IgD-negative memory B cell (primary cell): ENCODE measurements around the gene PPFIBP1. TPM values are rescaled to one million over a fixed set of nuclear protein-coding genes. Genes with fewer than 3 reads are reported as not detected.
A peak's percentile ranks its signal among the peaks of the same experiment; 100 is the strongest.

Source experiments
- H3K27ac Mint-ChIP-seq, 3 donors: one replicate each; pipeline ENCODE4 v1.8.0; 2020 to 2022; ENCODE audit warnings: mild to moderate bottlenecking in 3 of 3, mixed read lengths in 3 of 3, moderate library complexity in 1 of 3
- H3K27me3 Mint-ChIP-seq: one replicate; pipeline ENCODE4 v1.8.0; 2021; ENCODE audit warnings: mixed read lengths
- H3K36me3 Mint-ChIP-seq: one replicate; pipeline ENCODE4 v1.8.0; 2020; ENCODE audit warnings: mild to moderate bottlenecking, mixed read lengths
- H3K4me1 Mint-ChIP-seq, 3 donors: one replicate each; pipeline ENCODE4 v1.8.0; 2020 to 2022; ENCODE audit warnings: mixed read lengths in 3 of 3, mild to moderate bottlenecking in 1 of 3
- H3K4me3 Mint-ChIP-seq, 4 donors: one replicate each; pipeline ENCODE4 v1.8.0; 2020 to 2022; ENCODE audit warnings: mild to moderate bottlenecking in 4 of 4, mixed read lengths in 4 of 4, moderate library complexity in 3 of 4
- H3K9me3 Mint-ChIP-seq, 3 donors: one replicate each; pipeline ENCODE4 v1.8.0; 2020 to 2021; ENCODE audit warnings: mixed read lengths in 3 of 3, mild to moderate bottlenecking in 1 of 3
- polyA plus RNA-seq: library from polyadenylated mRNA; unstranded; fragments of 300-500 nt; fragmentation: Illumina TruSeq; gene quantifications from one replicate; pipeline ENCODE4 v1.2.3, GENCODE V29; 2021

PPFIBP1 gene
- polyA plus RNA-seq = 2.2 TPM

DNA sequence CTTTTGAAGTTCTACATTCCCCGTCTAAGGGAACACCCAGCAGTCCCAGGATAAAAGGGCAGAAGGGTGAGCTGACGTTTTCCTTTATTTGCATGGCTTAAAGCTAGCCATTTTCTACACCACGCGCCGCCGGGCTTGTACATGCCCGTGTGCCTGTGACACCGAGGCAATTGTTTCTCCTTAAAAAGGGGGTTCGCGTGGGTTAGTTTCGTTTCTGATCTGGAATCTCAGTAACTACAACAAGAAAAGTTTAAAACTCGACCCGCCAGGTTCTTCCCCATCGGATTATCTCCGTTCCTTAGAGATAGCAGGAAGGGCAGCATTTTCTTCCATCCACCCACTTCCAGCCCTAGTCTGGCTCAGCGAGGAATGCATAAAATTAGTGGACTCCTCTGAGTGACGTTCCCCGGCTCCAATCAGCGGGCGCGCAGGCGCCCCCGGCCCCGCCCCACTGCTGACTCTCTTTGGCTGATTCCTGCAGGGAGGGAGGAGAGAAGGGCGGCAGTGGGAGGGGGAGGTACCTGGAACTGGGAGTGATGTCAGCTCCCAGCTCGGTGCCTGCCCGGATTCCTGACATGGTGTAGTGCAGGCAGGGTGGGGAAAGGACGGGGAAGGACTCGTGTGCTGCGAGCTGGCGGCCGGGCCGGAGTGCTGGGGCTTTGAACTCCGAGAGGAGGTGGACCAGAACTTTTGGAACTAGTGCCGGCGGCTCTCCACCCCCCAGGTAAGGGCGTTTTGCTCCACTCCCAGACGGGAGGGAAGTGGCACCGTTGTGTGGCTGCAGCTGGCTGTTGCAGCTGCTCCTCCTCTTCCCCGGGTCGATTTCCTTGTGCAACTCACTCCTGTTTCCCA is at the start of gene PPFIBP1:
Gene PPFIBP1 (plus strand): TSS at position 565 of the 852 bp plus-strand sequence. CDS start 109,191 bp downstream, outside the sequence.
- H3K27me3 Mint-ChIP-seq = peaks cover 11% of the 10 kb centered on the region
- peak within 1 kb of the TSS; percentile 97 to 100 (median 99) for H3K4me3 Mint-ChIP-seq
- H3K27ac Mint-ChIP-seq = peak within 1 kb of the TSS; percentile 86 to 95 (median 89)
- peaks cover 11 to 23% (median 16%) of the 10 kb centered on the region in 3 donors for H3K4me1 Mint-ChIP-seq
- peaks cover 1% of the 10 kb centered on the region for H3K36me3 Mint-ChIP-seq
- no peaks in the 10 kb centered on the region for H3K9me3 Mint-ChIP-seq

DNA sequence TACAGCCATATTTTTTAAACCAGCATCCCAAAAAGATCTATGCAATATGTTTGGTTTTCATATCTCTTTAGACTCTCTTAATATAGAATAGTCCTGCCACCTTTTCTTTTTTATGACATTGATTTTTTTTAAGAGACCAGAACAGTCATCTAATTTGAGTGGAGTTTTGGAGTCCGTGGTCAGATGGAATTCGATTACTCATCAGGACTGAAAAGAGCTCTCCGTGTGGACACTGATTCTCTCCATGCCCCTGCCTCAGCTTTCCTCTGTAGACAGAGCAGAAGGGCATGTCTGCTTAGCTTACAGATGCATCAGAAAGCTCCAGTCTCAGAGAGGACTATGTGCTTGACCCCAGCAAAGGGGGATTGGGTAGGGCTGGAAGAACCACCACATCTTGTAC is 49.7 kb upstream of the PPFIBP1 start:
- Mint-ChIP-seq H3K4me1 (peaks cover 0 to 1% (median under 1%) of the 10 kb centered on the region in 3 donors), H3K27me3 (no peaks in the 10 kb centered on the region), H3K9me3 (peaks cover 4 to 27% (median 25%) of the 10 kb centered on the region in 3 donors), H3K36me3 (peaks cover 9% of the 10 kb centered on the region), H3K4me3 (no peak overlapping the region), H3K27ac (no peak overlapping the region)

DNA sequence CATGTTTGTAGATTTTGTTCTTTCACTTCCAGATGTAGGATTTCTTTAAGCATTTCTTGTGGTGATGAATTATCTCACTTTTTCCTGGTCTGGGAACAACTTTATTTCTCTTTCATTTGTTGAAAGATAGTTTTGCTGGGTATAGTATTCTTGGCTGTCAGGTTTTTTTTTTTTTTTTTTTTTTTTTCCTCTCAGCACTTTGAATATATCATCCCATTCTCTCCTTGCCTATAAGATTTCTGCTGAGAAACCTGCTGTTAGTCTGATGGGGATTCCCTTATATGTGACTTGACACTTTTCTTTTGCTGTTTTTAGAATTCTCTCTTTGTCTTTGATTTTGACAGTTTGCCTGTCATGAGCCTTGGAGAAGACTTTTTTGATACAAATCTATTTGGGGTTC is 47.0 kb upstream of the PPFIBP1 start:
- H3K4me3 Mint-ChIP-seq = no peak overlapping the region
- peaks cover 4 to 27% (median 25%) of the 10 kb centered on the region in 3 donors for H3K9me3 Mint-ChIP-seq
- H3K27ac Mint-ChIP-seq = no peak overlapping the region

DNA sequence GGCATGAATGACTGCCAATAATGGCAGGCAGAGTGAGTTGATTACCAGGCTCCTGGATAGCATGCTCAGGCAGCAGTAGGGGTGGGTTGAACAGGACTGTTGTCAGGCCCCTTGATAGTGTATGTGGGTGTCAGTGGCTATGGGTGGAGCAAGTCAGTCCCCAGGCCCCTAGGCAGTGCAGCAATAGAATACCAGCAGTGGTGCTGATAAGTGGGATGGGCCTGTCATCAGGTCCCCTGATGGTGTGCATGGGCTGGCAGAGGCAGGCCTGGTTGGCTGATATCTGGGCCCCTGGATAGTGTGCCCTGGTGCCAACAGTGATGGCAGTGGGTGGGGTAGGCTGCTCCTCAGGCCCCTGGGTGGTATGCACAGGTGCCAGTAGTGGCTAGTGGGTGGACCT is 45.1 kb upstream of the PPFIBP1 start:
- no peak overlapping the region for H3K4me3 Mint-ChIP-seq
- no peaks in the 10 kb centered on the region for H3K27me3 Mint-ChIP-seq
- H3K27ac Mint-ChIP-seq = no peak overlapping the region
- no peaks in the 10 kb centered on the region for H3K4me1 Mint-ChIP-seq
- H3K9me3 Mint-ChIP-seq = peaks cover 4 to 27% (median 25%) of the 10 kb centered on the region in 3 donors
- H3K36me3 Mint-ChIP-seq = peaks cover 4% of the 10 kb centered on the region

More for the DNA sequence above, 47.0 kb upstream of the PPFIBP1 start:
- no peaks in the 10 kb centered on the region for H3K4me1 Mint-ChIP-seq
- peaks cover 8% of the 10 kb centered on the region for H3K36me3 Mint-ChIP-seq
- no peaks in the 10 kb centered on the region for H3K27me3 Mint-ChIP-seq

DNA sequence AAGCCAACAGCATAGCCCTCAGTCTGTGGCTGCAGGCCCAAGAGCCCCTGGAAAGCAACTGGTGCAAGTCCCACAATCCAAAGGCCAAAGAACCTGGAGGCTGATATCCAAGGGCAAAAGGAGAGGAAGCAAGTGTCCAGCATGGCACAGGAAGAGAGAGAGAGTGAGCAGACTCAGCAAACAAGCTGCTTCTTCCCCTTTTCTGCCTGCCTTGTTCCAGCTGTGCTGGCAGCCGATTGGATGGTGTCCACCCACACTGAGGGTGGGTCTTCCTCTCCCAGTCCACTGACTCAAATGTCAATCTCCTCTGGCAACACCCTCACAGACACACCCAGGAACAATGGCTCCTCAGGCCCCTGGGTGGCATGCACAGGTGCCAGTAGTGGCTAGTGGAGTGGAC is 44.0 kb upstream of the PPFIBP1 start:
- peaks cover 4% of the 10 kb centered on the region for H3K36me3 Mint-ChIP-seq
- no peaks in the 10 kb centered on the region for H3K4me1 Mint-ChIP-seq
- H3K27me3 Mint-ChIP-seq = no peaks in the 10 kb centered on the region
- peaks cover 4 to 27% (median 25%) of the 10 kb centered on the region in 3 donors for H3K9me3 Mint-ChIP-seq
- no peak overlapping the region for H3K4me3 Mint-ChIP-seq
- peak overlapping the region in 1 of 3 donors; percentile 27 for H3K27ac Mint-ChIP-seq

DNA sequence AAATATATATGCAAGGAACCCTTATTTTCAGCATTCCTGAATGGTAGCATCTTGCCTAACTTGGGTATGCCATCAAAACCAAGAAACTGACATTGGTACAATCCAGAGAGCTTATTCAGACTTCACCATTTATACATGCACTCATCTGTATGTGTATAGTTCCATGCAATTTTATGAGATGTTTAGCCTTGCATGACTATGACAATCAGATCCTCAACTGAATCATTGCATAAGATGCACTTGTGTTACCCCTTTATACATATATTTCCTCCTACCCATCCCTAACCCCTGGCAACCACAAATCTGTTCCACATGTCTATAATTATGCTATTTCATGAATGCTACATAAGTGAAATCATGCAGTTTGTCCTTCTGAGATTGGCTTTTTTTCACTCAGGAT is 37.0 kb upstream of the PPFIBP1 start:
- Mint-ChIP-seq H3K4me1 (no peaks in the 10 kb centered on the region), H3K36me3 (no peaks in the 10 kb centered on the region), H3K4me3 (no peak overlapping the region), H3K27me3 (peaks cover 9% of the 10 kb centered on the region), H3K27ac (no peak overlapping the region), H3K9me3 (peaks cover 0 to 5% (median 2%) of the 10 kb centered on the region in 3 donors)

DNA sequence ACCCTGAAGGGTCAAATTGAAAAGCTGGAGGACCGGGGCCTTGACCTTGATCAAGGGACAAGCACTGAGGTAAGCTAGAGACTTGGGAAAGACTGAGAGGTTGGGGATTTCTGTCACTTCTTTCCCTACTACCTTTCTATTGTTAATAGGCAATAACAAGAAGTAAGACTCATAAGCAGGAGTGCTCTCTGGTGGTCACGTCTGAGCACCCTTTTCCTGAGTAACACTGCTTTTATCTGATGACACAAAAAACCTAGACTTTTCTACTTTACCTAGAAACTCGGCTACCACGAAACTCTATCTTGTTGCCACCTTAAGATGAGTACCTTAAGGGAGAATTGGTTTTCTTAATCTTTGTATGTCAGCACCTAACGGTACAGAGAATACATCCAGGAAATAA is 35.5 kb upstream of the PPFIBP1 start:
- no peak overlapping the region for H3K27ac Mint-ChIP-seq
- H3K27me3 Mint-ChIP-seq = peaks cover 9% of the 10 kb centered on the region
- H3K4me1 Mint-ChIP-seq = no peaks in the 10 kb centered on the region
- H3K4me3 Mint-ChIP-seq = no peak overlapping the region
- no peaks in the 10 kb centered on the region for H3K36me3 Mint-ChIP-seq
- peaks cover 0 to 5% (median 2%) of the 10 kb centered on the region in 3 donors for H3K9me3 Mint-ChIP-seq

DNA sequence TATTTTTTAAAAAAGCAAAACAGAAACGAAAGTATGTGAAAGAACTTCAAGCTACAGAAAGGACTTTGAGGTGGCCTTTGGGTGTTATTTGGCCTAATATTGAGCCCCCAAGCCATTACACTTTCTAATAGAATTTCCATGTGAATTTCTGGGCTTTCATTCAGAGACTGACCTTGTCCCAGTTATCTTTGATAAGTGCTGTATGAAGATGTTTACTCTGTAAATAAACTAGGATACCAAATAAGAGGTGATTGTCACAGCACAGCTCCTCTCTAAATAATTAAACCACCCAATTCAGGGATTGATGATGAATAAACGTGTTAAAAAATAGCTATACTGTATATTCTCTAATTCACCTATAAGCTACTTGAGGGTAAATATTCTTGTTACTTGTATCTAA is 32.8 kb upstream of the PPFIBP1 start:
- Mint-ChIP-seq H3K27me3 (peaks cover 9% of the 10 kb centered on the region), H3K4me3 (no peak overlapping the region), H3K36me3 (no peaks in the 10 kb centered on the region), H3K9me3 (peaks cover 0 to 5% (median 2%) of the 10 kb centered on the region in 3 donors), H3K4me1 (no peaks in the 10 kb centered on the region), H3K27ac (no peak overlapping the region)

DNA sequence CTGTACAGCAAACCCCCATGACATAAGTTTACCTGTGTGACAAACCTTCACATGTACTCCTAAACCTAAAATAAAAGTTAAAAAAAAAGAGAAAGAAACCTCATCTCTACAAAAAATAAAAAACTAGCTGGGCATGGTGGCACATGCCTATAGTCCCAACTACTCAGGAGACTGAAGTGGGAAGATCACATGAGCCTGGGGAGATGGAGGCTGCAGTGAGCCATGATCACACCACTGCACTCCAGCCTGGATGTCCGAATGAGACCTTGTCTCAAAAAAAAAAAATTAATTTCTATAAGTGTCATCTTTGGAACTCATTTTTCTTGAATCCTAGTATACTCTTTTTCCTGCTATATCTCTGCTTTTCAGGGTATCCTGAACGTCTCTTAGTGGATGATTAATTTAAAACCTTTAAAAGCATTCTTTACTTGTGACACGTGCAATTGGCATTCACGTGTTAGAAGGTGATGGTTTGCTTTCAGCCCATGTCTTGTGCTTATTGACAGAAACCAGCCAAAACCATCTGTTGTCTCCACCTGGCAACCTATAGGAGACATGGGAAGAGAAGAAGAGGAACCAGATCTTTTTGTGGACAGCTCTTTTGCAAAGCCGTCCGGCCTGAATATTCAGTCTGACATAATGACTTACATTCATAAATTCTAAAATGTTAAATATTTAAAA is 30.6 kb upstream of the PPFIBP1 start:
- Mint-ChIP-seq H3K4me3 (no peak overlapping the region), H3K27me3 (peaks cover 11% of the 10 kb centered on the region), H3K9me3 (peaks cover 0 to 3% (median 2%) of the 10 kb centered on the region in 3 donors), H3K4me1 (no peaks in the 10 kb centered on the region), H3K27ac (no peak overlapping the region), H3K36me3 (no peaks in the 10 kb centered on the region)

DNA sequence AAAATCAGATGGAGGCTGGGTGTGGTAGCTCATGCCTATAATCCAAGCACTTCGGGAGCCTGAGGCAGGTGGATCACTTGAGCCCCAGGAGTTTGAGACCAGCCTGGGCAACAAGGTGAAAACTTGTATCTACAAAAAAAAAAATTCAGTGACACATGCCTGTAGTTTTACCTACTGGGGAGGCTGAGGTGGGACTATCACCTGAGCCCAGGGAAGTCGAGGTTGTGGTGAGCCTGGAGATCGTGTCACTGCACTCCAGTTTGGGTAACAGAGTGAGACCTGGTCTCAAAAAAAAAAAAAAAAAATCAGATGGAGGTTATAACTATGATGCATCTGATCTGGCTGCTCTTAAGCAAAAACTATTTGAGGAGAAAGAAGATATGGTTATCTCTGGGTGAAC is 26.6 kb upstream of the PPFIBP1 start:
- H3K9me3 Mint-ChIP-seq = no peaks in the 10 kb centered on the region
- no peak overlapping the region for H3K27ac Mint-ChIP-seq
- no peak overlapping the region for H3K4me3 Mint-ChIP-seq
- H3K36me3 Mint-ChIP-seq = no peaks in the 10 kb centered on the region
- H3K4me1 Mint-ChIP-seq = no peaks in the 10 kb centered on the region
- H3K27me3 Mint-ChIP-seq = peaks cover 3% of the 10 kb centered on the region

DNA sequence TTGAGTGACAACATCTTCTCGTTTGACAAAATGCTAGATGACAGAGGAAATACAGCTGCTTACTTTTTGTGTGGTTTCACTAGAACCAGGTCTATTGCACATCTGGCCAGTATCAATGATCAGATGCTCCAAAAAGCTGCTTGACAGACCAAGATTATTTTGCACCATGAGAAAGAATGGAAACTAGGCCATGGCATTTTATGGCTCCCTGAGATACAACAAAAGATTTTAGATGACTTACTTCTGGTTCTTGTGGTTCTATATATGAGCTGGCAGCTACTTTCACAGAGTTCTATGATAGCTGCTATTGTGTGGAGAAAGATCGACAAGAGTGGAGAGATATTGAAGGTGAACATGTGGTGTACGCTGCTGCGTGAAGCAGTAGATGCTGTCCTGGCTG is 25.9 kb upstream of the PPFIBP1 start:
- Mint-ChIP-seq H3K27me3 (peaks cover 3% of the 10 kb centered on the region), H3K4me1 (no peaks in the 10 kb centered on the region), H3K27ac (no peak overlapping the region), H3K4me3 (no peak overlapping the region), H3K9me3 (no peaks in the 10 kb centered on the region), H3K36me3 (no peaks in the 10 kb centered on the region)

DNA sequence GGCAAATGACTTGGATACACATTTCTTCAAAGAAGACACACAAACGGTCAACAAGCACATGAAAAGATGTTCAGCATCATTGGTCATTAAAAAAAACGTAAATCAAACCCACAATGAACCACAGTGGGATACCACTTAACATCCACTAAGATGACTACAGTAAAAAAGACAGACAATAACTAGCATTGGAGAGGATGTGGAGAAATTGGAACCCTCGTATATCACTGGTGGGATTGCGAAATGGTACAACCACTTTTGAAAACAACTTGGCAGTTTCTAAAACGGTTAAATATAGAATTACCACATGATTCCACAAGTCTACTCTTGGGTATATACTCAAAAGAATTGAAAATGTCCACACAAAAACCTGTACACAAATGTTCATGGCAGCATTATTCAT is 25.2 kb upstream of the PPFIBP1 start:
- H3K36me3 Mint-ChIP-seq = no peaks in the 10 kb centered on the region
- no peak overlapping the region for H3K27ac Mint-ChIP-seq
- H3K4me3 Mint-ChIP-seq = no peak overlapping the region
- H3K9me3 Mint-ChIP-seq = no peaks in the 10 kb centered on the region
- H3K4me1 Mint-ChIP-seq = no peaks in the 10 kb centered on the region
- H3K27me3 Mint-ChIP-seq = peaks cover 3% of the 10 kb centered on the region

DNA sequence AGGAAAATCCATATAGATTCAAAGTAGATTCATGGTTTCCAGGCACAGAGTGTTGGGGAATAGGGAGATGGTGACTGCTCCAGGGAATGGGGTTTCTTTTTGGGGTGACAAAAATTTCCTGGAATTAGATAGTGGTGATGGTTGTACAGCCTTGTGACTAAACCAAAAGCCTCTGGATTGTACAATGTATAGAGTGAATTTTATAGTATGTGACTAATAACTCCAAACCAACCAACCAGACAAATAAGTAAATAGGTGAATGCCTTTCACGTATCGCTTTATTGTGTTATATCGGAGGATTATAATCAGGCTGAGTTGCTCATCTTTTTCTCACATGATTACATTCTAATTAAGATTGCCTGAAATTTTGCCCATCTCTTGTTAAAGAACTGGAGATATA is 24.6 kb upstream of the PPFIBP1 start:
- H3K4me3 Mint-ChIP-seq = no peak overlapping the region
- H3K4me1 Mint-ChIP-seq = no peaks in the 10 kb centered on the region
- no peak overlapping the region for H3K27ac Mint-ChIP-seq
- no peaks in the 10 kb centered on the region for H3K9me3 Mint-ChIP-seq
- no peaks in the 10 kb centered on the region for H3K36me3 Mint-ChIP-seq
- H3K27me3 Mint-ChIP-seq = peaks cover 3% of the 10 kb centered on the region

DNA sequence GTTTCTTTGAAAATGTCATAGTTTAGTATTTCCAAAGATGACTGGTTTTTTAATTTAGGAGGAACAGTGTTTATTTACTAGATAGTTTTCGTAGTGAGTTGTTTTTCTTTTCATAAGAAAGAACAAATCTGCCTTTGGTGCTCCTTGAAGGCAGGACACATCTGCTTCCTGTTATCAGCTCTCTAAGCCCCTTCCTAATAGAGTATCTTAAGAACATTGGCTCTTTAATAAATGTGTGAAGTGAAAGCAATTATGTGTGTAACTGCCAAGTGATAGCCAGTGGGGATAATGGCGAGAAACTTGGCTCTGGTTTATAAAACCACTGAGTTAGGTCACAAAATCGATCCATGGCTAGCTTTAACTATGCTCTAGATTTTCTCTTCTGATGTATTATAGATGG is 23.5 kb upstream of the PPFIBP1 start:
- H3K4me1 Mint-ChIP-seq = no peaks in the 10 kb centered on the region
- peaks cover 3% of the 10 kb centered on the region for H3K27me3 Mint-ChIP-seq
- H3K27ac Mint-ChIP-seq = no peak overlapping the region
- H3K4me3 Mint-ChIP-seq = no peak overlapping the region
- no peaks in the 10 kb centered on the region for H3K36me3 Mint-ChIP-seq
- no peaks in the 10 kb centered on the region for H3K9me3 Mint-ChIP-seq

DNA sequence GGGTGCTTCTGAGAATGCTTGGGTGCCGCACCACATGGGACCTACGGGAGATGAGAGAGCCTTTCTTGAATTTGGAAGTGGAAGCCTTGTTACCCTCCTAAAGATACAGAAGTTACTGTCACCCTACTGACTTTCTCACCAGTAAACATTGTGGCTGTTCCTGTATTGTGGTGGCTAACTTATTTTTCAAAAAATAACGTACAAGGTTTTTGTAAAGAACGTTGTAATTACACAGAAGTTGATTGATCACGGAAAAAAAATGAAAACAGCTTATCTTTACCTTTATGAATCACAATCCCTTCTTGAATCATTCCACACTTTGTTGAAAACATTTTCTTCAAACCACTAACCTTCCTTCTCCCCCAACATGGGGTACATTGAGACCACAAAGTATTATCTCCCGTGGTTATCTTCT is 22.0 kb upstream of the PPFIBP1 start:
- Mint-ChIP-seq H3K27ac (no peak overlapping the region), H3K4me3 (no peak overlapping the region)

More for the DNA sequence above, 22.0 kb upstream of the PPFIBP1 start:
- peaks cover 8% of the 10 kb centered on the region for H3K27me3 Mint-ChIP-seq
- no peaks in the 10 kb centered on the region for H3K4me1 Mint-ChIP-seq
- peaks cover 0 to 7% (median 3%) of the 10 kb centered on the region in 3 donors for H3K9me3 Mint-ChIP-seq
- no peaks in the 10 kb centered on the region for H3K36me3 Mint-ChIP-seq
